Body of pancreas (tissue), 4 donors: ENCODE results near the gene ITGB2.

Experiments
- CTCF ChIP-seq, 7 experiments: fragments of 450-650 bp in 4 of 7; fragments of 200-600 bp in 3 of 7; sonication (generic) in 3 of 7; IDR thresholded peaks; one replicate each; pipeline ENCODE4 v1.5.1; 2016 to 2019; ENCODE audit warnings: antibody characterized with exemption in 7 of 7
- POLR2A ChIP-seq, 3 donors: fragments of 450-650 bp; IDR thresholded peaks; one replicate each; pipeline ENCODE4 v1.6.1; 2016; ENCODE audit warnings: antibody characterized with exemption in 3 of 3, mild to moderate bottlenecking in 2 of 3

- TF ChIP-seq POLR2A (IDR thresholded peaks at IDR 0.05) (no peak), CTCF (IDR thresholded peaks at IDR 0.05) (no peak)
Observed at GRCh38 chr21:44890338-44890931, 30.3 kb downstream of the ITGB2 start.
